Ramos (cell line): ENCODE data around the gene GON4L.
"Not testable (repeated sequence)": the region's sequence is repeated elsewhere in the genome, so short reads cannot be mapped to it uniquely, and the experiment has no call there.

Experiments used
- in situ Hi-C: fragments of 300-500 bp; cut with MboI; formaldehyde crosslinking; loops from one replicate; pipeline ENCODE4 v1.14.3; 2022; ENCODE audit warnings: low sequenced_read_pairs; ENCODE audit not compliant: unreplicated experiment

GON4L gene

DNA sequence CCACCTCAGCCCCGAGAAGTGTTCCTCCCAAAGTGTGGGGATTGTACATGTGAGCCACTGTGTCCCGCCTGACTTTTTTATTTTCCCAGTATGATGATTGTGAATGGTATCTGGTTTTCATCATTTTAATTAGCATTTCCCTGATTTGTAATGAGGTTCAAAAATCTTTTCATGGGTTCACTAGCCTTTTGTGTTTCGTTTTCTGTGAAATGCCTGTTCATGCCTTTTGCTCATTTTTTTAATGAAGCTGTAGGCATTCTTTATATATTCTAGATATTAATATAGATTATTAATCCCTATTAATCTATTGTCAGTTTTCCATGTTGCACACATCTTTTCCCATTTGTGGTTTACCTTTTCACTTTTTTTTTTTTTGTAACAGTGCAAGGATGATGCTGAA is 147.6 kb downstream of the GON4L start:
- in situ Hi-C loops = no loop called here

DNA sequence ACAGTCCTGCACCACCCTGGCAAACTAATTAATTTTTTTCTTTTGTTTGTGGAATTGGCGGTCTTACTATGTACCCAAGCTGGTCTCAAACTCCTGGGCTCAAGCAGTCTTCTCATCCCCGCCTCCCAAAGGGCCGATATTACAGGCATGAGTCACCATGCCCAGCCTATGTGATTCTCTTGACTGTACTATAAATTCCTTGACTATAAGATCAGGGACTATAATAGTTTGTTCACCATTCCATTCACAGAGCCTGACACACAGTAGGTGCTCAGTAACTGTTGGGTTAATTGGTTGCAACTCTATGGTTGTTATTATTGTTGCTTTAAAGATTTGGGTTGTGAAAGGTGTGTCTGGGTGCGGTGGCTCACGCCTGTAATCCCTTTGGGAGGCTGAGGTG is 150.9 kb downstream of the GON4L start:
- in situ Hi-C loops = no loop called here

GRCh38 chr1:155704414-155704813 is 152.6 kb downstream of the GON4L start:
- in situ Hi-C loops = not testable (repeated sequence)

DNA sequence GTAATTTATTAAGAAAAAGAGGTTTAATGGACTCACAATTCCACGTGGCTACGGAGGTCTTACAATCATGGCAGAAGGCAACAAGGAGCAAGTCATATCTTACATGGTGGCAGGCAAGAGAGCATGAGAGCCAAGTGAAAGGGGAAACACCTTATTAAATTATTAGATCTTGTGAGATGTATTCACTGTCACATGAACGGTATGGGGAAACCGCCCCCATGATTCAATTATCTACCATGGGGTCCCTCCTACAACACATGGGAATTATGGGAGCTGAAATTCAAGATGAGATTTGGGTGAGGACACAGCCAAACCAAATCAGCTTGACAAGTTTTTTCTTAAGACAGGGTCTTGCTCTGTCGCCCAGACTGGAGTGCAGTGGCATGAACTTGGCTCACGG is 153.8 kb downstream of the GON4L start:
- in situ Hi-C loops = no loop called here

DNA sequence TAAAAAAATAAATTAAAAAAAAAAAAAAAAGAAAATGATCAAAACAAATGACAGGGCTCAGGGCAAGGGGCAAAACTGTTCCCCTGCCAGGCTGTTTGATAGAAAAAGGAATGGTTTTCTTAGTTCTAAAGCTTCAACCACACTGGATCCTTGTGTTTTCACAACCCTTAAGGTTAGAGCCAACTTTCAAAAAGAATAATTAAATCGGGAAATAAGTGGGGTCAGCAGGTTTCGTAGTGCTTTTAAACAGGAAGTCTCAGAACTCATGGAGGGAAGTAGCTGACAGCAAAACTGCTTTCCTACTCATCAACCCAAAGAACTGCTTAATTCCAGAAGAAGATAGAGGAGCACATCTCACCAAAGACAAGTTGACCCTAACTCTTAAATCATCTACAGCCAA is 155.3 kb downstream of the GON4L start:
- in situ Hi-C loops = not testable (repeated sequence)
